GM21515 (cell line): Measurements from ENCODE around the gene FAM78A.

Experiments used
- ATAC-seq: cut with Tn5 transposase; IDR thresholded peaks from one replicate; pipeline ENCODE4 v1.9.1; 2021; ENCODE audit not compliant: unreplicated experiment

The FAM78A gene

GRCh38 chr9:131303381-131304321, 27.3 kb upstream of the FAM78A start:
- no peak for ATAC-seq

- ATAC-seq: no peak
These were observed 26.1 kb upstream of the FAM78A start for GRCh38 chr9:131302244-131303075.

- no peak for ATAC-seq
These were observed 24.1 kb upstream of the FAM78A start for GRCh38 chr9:131300444-131300843.

GRCh38 chr9:131299961-131300347, 23.6 kb upstream of the FAM78A start:
- no peak for ATAC-seq

GRCh38 chr9:131299346-131299960, 23.1 kb upstream of the FAM78A start:
- no peak for ATAC-seq

- no peak for ATAC-seq
These were observed 22.5 kb upstream of the FAM78A start for GRCh38 chr9:131298816-131299215.

- ATAC-seq: no peak
These were observed 22.0 kb upstream of the FAM78A start for GRCh38 chr9:131298341-131298740.

- no peak for ATAC-seq
These were observed 21.6 kb upstream of the FAM78A start for GRCh38 chr9:131297903-131298302.

- ATAC-seq: no peak
These were observed 20.7 kb upstream of the FAM78A start for GRCh38 chr9:131296906-131297500.

GRCh38 chr9:131296460-131296859, 20.1 kb upstream of the FAM78A start:
- ATAC-seq: no peak

- no peak for ATAC-seq
These were observed 16.6 kb upstream of the FAM78A start for GRCh38 chr9:131292937-131293336.

GRCh38 chr9:131291795-131292315, 15.5 kb upstream of the FAM78A start:
- ATAC-seq: no peak

- no peak for ATAC-seq
These were observed 14.6 kb upstream of the FAM78A start for GRCh38 chr9:131290767-131291370.

- ATAC-seq: no peak
These were observed 13.9 kb upstream of the FAM78A start for GRCh38 chr9:131290036-131290766.

GRCh38 chr9:131289301-131290035, 13.2 kb upstream of the FAM78A start, which contains the start of gene PLPP7:
Gene PLPP7 (plus strand): TSS chr9:131289723. CDS start chr9:131289998, 275 bp downstream.
- no peak for ATAC-seq

GRCh38 chr9:131288217-131288616, 11.9 kb upstream of the FAM78A start:
- no peak for ATAC-seq

GRCh38 chr9:131287359-131287758, 11.0 kb upstream of the FAM78A start:
- no peak for ATAC-seq

GRCh38 chr9:131284856-131285255, 8.5 kb upstream of the FAM78A start:
- no peak for ATAC-seq
